Activated naive CD4-positive, alpha-beta T cell treated with Interleukin-2 at 50 U/mL for 16 hours (primary cell): Measurements from ENCODE around the gene PLCL2.

Experiments
- DNase-seq: peaks from one replicate; pipeline ENCODE4 v3.0.0-alpha.2; 2020

PLCL2 gene

DNA sequence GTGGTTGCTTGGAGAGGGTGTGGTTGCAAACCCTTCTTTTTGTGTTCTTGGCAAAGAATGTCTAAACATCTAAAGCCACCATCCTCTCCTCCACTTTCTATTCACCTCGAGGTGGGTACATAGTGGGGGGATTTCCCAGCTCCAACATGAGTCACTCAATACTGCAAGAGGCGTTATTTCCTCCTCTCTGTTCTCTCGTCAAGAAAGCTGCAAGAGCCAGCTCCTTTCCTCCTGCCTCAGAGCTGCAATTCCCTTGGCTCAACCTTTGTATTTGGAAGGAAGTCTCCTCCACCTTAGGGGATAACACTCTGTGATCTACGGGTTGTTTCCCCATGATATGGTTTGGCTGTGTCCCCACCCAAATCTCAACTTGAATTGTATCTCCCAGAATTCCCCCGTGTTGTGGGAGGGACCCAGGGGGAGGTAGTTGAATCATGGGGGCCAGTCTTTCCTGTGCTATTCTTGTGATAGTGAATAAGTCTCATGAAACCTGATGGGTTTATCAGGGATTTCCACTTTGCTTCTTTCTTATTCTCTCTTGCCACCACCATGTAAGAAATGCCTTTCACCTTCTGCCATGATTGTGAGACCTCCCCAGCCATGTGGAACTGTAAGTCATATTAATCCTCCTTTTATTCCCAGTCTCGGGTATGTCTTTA is 138.4 kb downstream of the PLCL2 start:
- DNase-seq, result peak; percentile 66

DNA sequence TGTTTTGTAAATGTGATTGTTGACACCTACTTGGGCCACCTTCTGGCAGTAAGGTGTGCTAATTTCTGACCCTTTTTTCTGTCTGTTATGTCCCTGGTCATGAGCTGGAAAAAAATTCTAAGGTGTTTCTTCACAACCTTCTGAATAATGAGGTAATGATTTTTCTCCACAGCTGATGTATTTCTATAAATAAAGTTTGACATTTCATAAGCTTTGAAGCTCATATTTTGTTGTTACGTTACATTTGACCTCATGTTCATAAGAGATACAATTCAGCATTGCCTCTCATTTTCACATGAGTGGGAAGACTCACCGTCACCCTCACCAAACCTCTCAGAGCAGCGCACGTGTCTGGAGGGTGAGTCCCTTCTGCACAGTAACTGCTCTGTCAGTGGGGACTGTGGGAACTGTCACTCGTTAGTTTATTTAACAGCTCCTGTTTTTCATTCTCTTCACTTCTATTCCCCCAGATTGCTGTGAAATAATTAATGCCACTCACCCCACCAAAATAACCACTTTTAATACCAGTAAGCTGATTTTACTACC is 140.9 kb downstream of the PLCL2 start:
- DNase-seq, result peak; percentile 40

DNA sequence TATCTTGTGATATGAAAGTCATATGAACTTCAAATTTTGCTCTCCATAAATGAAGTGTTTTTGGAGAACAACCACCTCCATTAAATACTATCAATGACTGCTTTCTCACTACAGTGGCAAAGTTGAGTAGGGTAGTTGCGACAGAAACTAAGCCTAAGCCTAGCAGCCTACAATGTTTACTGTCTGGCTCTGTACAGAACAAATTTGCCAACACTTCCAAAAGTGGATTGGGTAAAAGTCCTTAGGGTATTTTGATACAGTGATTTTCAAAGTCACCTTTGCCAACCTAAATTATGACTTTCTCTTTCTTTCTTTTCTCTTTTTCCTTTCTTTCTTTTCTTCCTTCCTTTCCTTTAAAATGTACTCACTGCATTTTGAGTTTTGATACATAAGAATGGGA is 142.6 kb downstream of the PLCL2 start:
- no peak for DNase-seq

DNA sequence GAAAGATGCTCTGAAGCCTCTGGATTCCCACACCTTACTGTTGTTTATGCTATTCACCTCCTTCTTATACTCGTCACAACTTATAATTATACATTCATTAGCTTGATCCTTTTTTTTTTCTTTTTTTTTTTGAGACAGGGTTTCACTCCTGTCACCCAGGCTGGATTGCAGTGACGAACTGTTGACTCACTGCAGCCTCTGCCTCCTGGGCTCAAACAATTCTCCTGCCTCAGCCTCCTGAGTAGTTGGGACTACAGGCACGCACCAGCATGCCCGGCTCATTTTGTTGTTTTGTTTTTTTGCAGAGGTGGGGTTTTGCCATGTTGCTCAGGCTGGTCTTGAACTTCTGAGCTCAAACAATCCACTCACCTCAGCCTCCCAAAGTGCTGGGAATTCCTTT is 143.6 kb downstream of the PLCL2 start:
- no peak for DNase-seq

DNA sequence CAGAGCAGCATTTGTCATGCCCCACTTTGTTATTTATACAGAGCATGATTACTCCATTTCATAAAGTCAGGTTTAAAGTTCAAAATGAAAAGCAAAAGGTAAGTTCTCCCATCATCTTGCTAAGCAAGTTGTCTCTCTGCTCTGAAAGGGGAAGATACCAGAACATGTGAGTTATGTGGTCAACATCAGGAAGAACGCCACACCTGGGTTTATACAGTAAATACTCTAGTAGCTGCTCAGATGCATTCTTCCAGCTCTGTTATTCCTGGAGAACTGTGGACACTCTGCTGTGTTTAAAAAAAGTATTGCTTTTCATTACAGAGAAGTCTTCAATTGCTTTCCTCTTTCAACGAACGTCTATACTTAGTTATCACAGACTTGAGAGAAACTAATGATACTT is 145.7 kb downstream of the PLCL2 start:
- no peak for DNase-seq

DNA sequence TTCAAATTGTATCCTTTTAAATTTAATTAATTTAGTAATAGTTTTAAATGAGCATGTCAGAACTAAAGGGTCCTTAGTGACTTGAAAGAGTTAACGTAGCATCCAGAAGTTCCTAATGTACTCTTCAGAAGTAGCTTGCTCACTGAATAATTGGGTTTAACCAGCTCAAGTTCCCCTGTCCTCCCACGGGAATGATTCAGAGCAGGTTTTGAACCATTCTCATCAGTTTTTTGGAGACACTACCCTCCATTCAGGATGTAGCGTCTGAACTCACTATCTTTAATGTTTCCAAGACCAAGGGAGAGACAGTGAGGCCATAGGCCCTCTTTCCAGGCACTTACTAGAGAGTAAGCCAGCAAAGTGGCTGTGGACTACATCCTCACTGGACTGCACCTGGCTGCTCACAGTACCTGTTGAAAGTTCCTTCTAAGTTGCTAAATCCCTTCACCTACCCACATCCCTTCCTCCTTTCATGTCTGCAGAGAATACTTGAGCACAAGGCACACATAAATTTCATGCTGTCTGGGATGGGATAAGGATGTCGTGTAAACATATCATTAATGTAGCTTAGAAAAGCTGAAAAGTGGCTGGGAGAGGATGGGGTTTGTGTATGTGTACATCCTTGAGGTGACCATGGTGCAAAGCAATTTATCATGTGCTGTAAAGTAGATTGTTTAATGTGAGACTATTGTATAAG is 146.3 kb downstream of the PLCL2 start:
- no peak for DNase-seq

DNA sequence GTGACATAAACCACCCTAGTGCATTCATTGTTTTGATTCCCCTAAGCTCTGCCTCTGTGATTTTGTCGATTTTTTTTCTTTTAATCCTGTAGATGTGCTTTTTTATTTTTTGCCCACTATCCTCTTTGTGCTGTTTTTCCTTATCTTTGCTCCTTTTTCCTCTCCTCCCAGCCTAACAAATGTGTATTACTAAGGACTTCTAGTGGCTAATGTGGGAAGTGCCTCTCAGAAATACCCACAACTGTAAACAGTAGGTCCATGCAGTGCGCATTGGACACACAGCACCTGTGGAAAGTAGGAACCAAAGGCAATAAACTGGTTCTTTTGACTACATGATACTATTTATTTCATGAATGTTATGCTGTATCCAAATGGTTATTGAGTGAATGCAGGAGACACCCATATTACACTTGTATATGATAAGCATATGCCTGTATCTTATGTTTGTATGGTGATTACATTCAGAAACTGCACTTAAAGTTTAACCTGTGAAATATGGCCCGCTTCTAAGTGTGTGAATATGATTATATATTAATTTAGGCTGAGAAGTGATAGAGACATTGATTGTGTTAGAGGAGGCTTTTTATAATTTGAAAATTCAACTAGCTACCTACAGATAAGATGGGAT is 147.8 kb downstream of the PLCL2 start:
- no peak for DNase-seq

DNA sequence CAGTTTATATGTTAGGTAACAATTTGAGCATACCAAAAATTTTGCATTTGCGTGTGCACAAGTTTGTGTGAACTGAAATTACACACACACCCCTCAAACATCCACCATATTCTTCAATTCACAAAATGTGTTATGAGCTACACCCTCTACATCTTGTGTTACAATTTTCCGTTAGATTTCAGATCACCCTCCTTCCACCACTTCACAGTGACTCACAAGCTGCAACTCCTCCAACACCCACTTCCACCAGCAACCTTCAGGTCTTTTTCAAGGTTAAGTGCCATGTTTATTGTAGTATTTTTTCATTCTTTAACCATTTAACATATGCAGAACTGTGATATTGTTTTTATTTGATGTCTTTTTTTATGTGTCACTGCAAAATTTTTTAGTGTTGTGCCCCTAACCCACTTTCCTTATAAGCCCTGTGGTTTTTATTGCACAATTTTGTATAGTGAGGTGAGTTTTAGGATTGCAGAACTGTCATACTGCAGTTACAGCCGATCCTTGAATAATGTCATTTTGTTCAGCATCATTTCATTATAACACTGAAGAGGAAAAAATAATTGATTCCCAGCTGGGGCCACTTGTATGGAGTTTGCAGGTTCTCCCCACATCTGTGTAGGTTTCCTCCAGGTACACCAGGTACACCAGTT is 148.9 kb downstream of the PLCL2 start:
- DNase-seq, result peak; percentile 16

DNA sequence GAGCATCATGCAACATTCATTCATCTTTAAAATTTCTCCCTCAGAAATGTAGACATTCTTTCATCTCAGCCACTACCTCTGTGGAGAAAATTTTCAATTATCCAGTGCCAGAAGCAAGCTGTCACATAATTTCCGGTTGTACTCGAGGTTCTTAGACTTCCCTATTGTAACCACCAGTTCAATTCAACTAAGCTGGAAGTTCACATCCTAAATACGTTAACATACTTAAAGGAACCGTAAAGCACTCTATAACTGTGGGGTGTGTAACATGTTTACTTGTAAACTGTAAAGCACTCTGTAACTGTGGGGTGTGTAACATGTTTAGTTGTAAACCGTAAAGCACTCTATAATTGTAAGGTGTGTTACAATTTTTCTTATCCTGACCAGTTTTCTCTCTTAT is 150.3 kb downstream of the PLCL2 start:
- DNase-seq, result no peak

DNA sequence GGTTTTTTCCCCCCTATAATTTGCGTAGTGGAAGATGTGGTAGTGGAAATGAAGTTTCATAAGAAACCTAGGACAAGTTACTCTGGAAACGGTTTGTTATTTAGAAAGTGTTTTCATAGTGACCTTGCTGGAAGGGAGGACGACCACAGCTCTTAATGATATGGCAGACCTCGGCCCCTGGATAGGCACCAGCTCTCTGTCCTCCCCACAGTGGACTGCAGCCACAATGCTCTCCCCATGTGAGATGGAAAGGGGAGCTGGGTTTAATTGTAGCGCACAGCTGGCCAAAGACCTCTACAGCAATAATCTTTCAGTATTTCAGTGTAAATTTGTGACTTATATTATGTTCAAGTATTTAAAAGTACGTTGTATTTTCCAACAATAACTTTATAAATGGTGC is 151.2 kb downstream of the PLCL2 start:
- DNase-seq, result no peak

DNA sequence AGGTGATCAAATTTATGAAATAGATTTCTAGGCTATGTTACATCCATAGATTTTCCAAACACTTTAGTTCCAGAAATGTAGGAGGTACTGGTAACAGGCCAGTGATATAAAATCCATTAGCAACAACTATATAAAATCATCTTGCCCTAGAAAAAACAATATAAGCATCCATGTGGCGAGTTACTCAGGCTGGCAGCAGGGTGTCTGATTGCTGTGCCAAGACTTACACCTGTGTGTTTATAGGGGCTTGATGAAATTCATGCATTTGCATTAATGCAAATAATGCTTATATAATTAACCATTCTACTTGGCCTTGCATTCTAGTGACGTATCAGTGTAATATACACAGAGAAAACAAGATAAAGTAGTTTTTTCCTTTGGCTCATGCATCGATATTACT is 153.4 kb downstream of the PLCL2 start:
- DNase-seq, result no peak

DNA sequence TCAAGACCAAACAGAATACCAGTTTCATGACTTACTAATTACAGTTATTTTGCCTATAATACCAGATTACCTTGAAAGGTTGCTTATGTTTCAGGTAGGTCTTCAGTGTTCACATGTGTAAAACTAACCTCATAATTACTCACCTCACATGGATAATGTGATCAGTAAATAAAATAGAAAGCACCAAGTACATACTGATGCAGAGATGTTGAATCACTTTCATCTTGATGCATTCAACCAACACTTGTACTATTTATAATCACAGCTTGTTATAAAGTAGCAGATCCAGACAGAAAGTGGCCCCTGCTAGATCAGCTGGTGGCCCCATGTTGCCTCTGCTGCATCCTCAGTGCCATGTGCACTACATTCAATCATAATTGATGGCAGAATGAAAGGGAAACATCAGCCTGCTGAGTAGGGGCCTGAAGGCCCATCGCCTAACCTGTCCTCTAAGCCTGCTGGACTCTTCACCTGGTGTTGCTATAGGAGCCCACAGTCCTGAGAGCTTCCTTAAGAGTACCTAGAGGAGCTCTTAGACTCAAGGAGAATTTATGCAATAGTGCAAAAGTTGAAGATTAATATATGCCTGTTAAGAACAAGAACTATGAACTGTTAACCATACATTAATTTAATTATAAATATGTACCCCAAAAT is 154.3 kb downstream of the PLCL2 start:
- no peak for DNase-seq

DNA sequence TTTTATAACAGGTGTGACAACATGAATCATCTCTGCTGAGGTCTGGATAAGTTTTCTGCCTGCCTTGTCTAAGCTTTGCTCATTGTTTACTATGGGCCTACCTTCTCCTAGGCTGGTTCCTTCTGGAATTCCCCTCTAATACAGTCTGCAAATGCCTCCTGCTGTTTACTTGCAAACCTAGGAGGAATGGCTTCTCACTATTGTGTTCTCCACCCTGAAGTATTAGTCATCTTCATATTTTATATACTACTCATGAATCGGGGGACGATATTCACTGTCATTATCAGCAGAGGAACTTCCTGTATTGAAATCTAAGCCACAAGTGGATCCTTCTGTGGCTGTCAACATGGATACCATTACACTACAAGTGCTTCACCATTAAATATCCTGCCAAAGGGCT is 154.8 kb downstream of the PLCL2 start:
- no peak for DNase-seq

DNA sequence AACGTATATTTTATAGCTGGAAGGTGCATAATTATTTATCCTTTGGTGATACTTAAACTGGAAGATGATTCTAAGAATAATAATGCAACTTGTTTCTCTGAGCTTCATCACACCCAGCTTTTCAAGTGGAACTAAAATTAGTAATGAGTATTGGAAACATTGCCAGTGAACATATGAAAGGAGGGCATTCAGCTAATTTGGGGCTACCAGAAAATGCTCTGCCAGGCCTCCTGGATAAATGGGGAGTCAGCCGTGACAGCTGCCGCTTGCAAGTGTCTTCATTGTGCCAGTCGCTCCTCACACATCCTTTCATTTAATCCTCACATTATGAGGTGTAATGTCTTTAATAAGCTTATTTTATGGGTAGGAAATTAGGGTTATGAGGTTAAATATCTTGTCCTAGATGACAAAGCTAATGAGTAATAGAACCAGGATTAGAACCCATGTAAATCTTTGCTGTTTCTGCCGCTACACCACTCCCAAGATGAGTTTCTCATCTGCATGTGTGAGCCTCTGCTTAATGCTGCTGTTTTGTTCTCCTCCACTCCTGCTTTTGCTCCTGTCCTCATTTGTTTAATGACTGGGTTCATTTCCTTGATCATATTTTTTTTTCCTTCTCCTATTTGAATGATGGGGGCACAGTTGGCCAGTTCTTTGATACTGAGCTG is 155.7 kb downstream of the PLCL2 start:
- DNase-seq, result no peak

DNA sequence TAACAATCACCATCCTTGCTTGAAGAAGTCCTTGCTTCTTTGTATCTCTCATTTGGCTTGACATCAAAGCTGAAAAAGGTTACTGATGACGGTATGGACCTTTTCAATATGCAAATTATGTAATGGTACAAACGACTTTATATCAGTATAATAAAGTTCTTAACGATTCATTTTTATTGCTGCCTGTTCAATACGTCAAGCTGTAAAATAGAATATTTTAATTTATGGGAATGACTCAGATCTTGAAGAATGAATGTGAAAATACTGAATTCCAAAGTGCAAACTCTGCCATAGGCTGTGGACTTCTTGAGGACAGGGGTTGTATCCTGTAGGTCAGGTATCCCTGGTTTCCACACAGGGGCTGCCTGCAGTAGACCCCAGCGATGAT is 156.2 kb downstream of the PLCL2 start:
- DNase-seq, result no peak

DNA sequence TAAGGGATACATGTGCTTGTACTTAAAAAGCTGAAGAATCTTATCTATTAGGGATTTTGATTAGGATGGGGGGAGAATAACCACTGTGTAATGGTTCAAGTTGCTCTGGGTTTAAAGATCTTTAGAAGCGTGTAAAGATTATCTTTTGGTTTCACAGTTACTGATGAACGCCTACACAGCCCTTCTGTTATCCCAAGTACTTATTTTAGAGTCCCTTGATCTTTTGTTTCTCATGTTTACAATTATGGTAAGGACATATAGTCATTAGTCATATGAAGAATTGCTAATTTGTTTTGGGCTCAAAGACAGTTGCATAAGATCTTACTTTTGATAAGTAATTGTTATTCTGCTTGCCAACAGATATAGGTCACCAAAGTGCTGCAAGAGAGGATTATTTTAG is 160.1 kb downstream of the PLCL2 start:
- DNase-seq, result no peak

DNA sequence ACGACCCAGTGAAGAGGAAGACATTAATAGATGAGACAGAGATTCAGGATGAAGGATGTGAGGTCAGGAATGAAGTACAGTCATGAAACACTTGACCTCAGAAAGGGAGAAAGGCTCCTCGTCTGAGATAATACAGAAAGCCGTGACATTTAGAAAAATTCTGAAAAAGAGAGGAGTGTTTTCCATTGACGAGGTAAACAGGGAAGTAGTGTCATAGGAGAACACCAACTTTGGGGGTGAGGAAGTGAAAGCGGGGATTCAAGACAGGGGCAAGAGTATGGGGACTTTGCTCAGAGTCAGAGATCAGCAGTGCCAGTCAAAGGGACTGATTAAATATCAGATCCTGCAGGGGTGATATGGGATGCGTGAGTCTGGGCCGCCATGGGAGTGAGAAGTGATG is 160.9 kb downstream of the PLCL2 start:
- DNase-seq, result no peak

DNA sequence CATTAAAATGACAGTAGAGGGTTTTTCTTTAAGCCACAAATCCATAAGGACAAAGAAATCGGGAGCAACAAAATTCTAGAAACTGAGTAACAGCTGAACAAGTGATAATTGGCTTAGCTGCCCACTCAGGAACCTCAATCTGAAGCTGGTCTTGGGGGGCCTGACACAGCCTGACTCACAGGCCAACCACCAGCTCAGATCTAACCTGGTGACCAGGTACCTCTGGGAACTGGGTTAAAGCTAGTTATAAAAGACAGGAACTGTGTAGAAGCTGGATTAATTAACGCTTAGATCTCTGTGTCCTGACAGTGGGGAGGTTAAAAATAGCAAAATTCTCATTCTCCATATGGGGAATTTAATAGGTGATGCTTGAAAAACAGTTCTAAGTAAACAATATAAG is 161.9 kb downstream of the PLCL2 start:
- no peak for DNase-seq

DNA sequence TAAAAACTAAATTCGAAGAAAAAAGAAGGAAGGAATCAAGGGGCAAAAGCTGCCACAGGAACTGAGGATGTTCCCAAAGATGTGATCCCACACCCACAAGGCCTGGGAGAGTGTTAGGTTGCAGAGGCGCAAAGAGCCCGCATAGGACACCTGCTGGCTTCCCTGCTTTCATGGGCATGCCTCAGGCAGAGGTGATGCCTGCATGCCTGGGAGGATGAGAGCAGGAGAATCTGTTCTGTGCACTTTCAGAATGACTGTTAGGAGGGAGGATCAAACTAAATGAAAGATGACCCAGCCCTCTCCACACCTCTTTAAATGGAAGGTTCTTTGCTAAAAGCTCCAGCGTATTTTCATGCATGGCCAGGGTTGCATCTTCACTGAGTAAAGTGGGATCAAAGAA is 162.4 kb downstream of the PLCL2 start:
- DNase-seq, result no peak

DNA sequence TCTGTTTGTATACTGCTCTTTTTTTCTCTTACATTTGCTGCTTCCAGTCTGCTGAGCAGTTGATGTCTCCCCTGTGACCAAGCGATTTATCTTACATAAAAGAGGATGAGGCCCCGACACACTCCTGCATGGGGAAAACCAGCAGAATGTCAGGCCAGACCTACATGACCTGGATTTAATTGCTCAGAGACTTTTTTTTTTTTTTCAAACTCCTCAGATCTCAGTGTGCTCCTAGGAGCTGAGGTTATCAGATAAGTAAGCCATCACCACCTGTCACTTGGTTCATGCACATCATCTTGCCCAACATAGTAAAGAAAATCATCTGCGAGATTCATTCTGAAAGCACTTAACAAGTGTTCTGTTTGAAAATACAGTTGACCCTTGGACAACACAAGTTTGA is 163.1 kb downstream of the PLCL2 start:
- DNase-seq, result no peak

DNA sequence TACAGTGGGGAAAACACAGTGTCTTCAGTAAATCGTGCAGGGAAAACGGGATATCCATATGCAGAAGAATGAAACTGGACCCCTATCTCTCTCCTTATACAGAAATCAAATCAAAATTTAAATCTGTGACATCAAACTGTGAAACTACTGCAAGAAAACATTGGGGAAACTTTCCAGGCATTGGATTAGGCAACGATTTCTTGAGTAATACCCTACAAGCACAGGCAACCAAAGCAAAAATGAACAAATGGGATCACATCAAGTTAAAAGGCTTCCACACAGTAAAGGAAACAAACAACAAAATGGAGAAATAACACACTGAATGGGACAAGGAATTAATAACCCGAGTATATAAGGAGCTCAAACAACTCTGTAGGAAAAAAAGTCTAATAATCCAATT is 165.3 kb downstream of the PLCL2 start:
- DNase-seq, result no peak

DNA sequence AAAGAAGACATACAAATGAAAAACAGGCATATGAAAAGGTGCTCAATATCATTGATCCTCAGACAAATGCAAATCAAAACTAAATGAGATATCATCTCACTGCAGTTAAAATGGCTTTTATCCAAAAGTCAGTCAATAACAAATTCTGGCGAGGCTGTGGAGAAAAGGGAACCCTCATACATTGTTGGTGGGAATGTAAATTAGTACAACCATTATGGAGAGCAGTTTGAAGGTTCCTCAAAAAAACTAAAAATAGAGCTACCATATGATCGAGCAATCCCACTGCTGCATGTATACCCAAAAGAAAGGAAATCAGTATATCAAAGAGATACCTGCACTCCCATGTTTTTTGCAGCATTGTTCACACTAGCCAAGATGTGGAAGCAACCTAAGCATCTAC is 165.8 kb downstream of the PLCL2 start:
- DNase-seq, result no peak

DNA sequence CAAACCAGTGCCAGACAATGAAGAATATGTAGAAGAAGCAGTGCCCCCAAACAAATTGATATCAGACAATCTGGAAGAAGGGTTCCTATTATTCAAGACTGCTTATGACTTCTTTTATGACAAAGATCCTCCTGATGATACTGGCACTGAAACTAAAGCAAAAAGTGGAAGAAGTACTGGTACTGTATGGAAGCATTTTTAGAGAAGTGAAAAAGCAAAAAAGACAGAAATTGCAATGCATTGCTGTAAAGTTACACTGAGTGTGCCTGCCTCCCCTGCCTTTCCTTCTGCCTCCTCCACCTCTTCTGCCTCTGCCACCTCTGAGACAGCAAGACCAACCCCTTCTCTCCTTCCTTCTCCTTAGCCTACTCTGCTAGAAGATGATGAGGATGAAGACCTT is 167.6 kb downstream of the PLCL2 start:
- DNase-seq, result no peak
